Endothelial cell (in vitro differentiated cells): ENCODE results near the gene SLX9. TPM values are rescaled to one million over a fixed set of nuclear protein-coding genes. Genes with fewer than 3 reads are reported as not detected.

Experiments
- DNase-seq: peaks from one replicate; pipeline ENCODE4 v3.0.0; 2021; ENCODE audit warnings: low spot score
- H3K27ac Mint-ChIP-seq: one replicate; pipeline ENCODE4 v1.8.0; 2021; ENCODE audit warnings: mixed read lengths, inconsistent platforms; ENCODE audit not compliant: unreplicated experiment
- H3K27me3 Mint-ChIP-seq: one replicate; pipeline ENCODE4 v1.8.0; 2021; ENCODE audit warnings: mild to moderate bottlenecking, moderate library complexity, mixed read lengths, inconsistent platforms; ENCODE audit not compliant: unreplicated experiment
- H3K36me3 Mint-ChIP-seq: one replicate; pipeline ENCODE4 v1.8.0; 2021; ENCODE audit warnings: mild to moderate bottlenecking, low read depth, mixed read lengths, inconsistent platforms; ENCODE audit not compliant: unreplicated experiment
- H3K4me1 Mint-ChIP-seq: one replicate; pipeline ENCODE4 v1.8.0; 2021; ENCODE audit warnings: mild to moderate bottlenecking, mixed read lengths, inconsistent platforms; ENCODE audit not compliant: unreplicated experiment
- H3K4me3 Mint-ChIP-seq: one replicate; pipeline ENCODE4 v1.8.0; 2021; ENCODE audit warnings: mild to moderate bottlenecking, mixed read lengths, inconsistent platforms; ENCODE audit not compliant: unreplicated experiment
- H3K9me3 Mint-ChIP-seq: one replicate; pipeline ENCODE4 v1.8.0; 2021; ENCODE audit warnings: mixed read lengths, inconsistent platforms; ENCODE audit not compliant: unreplicated experiment
- total RNA-seq: library from RNA; stranded (reverse); fragmentation: NEBNext Ultra II Directional; extraction: Animal tissue kit (Norgen Biotek cat#: 25700); gene quantifications from one replicate; pipeline ENCODE4 v1.2.1, GENCODE V29; 2021; ENCODE audit not compliant: unreplicated experiment
- TF ChIP-seq, protein P1 (sequence below): fragments of 200-600 bp; sonication (generic); IDR thresholded peaks from one replicate; pipeline ENCODE4 v1.5.0; 2021; ENCODE audit warnings: antibody characterized with exemption; ENCODE audit not compliant: unreplicated experiment

The SLX9 gene
- total RNA-seq, 1 donor from 2014 or later, result 13.7 TPM

- Mint-ChIP-seq H3K9me3 (no peaks in the 10 kb centered on the region), H3K36me3 (no peaks in the 10 kb centered on the region), H3K4me3 (no peak overlapping the region), H3K4me1 (no peaks in the 10 kb centered on the region), H3K27ac (no peak overlapping the region), H3K27me3 (peaks cover 7% of the 10 kb centered on the region)
- TF ChIP-seq, protein P1, sequence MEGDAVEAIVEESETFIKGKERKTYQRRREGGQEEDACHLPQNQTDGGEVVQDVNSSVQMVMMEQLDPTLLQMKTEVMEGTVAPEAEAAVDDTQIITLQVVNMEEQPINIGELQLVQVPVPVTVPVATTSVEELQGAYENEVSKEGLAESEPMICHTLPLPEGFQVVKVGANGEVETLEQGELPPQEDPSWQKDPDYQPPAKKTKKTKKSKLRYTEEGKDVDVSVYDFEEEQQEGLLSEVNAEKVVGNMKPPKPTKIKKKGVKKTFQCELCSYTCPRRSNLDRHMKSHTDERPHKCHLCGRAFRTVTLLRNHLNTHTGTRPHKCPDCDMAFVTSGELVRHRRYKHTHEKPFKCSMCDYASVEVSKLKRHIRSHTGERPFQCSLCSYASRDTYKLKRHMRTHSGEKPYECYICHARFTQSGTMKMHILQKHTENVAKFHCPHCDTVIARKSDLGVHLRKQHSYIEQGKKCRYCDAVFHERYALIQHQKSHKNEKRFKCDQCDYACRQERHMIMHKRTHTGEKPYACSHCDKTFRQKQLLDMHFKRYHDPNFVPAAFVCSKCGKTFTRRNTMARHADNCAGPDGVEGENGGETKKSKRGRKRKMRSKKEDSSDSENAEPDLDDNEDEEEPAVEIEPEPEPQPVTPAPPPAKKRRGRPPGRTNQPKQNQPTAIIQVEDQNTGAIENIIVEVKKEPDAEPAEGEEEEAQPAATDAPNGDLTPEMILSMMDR, result no peak
- DNase-seq, result no peak
Measured at GRCh38 chr21:45004059-45004422, 64.2 kb downstream of the SLX9 start.

DNA sequence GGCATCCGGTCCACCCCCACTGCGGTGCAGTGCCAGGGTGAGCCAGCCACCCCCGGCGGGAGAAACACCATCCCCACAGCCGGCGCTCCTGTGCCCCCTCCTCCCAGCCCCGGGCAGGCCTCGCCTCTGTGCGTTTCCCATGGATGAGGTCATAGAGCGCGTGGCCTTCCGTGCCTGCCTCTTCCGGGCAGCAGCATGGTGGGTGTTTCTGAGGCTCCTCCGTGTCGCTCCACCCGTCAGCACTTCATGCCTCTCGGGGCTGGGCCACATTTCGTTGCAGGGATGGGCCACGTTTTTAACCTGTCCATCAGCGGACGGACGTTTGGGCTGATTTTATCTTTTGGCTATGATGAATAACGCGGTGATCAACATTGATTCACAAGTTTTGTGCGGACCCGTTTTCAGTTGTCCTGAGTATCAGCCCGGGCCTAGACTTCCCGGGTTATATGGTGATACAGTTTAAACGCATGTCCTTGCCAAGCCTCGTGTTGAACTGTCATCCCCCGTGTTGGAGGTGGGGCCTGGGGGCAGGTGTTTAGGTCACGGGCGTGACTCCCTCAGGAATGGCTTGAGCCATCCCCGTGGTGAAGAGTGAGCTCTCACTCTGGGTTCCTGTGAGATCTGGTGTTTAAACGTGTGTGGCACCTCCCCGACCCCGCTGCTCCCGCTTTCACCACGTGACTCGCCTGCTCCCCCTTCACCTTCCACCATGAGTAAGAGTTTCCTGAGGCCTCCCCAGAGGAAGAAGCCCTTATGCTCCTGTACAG, 64.8 kb downstream of the SLX9 start:
- no peak overlapping the region for H3K27ac Mint-ChIP-seq
- TF ChIP-seq, protein P1, result no peak
- H3K4me1 Mint-ChIP-seq, result no peaks in the 10 kb centered on the region
- DNase-seq, result no peak
- H3K4me3 Mint-ChIP-seq, result no peak overlapping the region
- no peaks in the 10 kb centered on the region for H3K9me3 Mint-ChIP-seq
- no peaks in the 10 kb centered on the region for H3K36me3 Mint-ChIP-seq
- peaks cover 5% of the 10 kb centered on the region for H3K27me3 Mint-ChIP-seq

DNA sequence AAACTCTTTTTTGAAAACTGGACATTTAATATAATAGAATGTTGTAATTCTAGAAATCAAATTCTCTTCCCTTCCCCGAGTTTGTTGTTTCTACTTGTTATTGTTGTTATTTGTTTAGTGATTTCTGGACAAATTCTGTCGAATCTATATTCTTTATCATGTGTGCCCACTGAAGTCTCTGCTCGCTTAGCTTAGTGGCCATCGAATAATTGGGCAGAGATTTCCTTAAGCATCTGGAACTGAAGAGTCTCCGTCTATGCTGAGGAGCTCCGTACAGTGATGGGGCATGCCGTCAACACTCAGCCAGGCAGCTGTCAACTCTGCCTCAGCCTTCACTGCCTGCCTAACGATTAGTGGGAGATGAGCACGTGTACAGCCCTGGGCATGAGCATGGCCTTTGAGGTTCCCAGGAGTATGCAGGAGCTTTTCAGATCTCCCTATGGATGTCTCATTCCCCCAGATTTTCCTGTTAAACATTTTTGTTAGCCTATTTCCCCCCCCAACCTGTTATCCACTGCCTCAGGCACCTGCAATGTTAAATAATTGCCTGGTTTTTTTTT, 66.8 kb downstream of the SLX9 start:
- no peak for DNase-seq
- Mint-ChIP-seq H3K27me3 (peaks cover 3% of the 10 kb centered on the region), H3K4me1 (no peaks in the 10 kb centered on the region), H3K27ac (no peak overlapping the region), H3K36me3 (no peaks in the 10 kb centered on the region), H3K4me3 (no peak overlapping the region), H3K9me3 (no peaks in the 10 kb centered on the region)
- TF ChIP-seq, protein P1, result no peak

GRCh38 chr21:45009616-45010015, 69.8 kb downstream of the SLX9 start:
- Mint-ChIP-seq H3K36me3 (no peaks in the 10 kb centered on the region), H3K9me3 (no peaks in the 10 kb centered on the region), H3K4me1 (peaks cover 3% of the 10 kb centered on the region), H3K27ac (no peak overlapping the region), H3K27me3 (peaks cover 5% of the 10 kb centered on the region), H3K4me3 (no peak overlapping the region)
- no peak for DNase-seq
- TF ChIP-seq, protein P1, result no peak

GRCh38 chr21:45010096-45010495, 70.3 kb downstream of the SLX9 start:
- no peak overlapping the region for H3K27ac Mint-ChIP-seq
- TF ChIP-seq, protein P1, result no peak
- peaks cover 5% of the 10 kb centered on the region for H3K27me3 Mint-ChIP-seq
- H3K4me3 Mint-ChIP-seq, result no peak overlapping the region
- no peak for DNase-seq
- H3K36me3 Mint-ChIP-seq, result no peaks in the 10 kb centered on the region
- H3K4me1 Mint-ChIP-seq, result peaks cover 3% of the 10 kb centered on the region
- no peaks in the 10 kb centered on the region for H3K9me3 Mint-ChIP-seq
